Stimulated activated CD4-positive, alpha-beta T cell treated with anti-CD3 and anti-CD28 coated beads, TNF-alpha, amount 100 ng/mL, for 4 hours (primary cell): ENCODE results near the gene MGRN1.

Experiments used
- DNase-seq, 3 experiments: peaks; one replicate each; pipeline ENCODE4 v3.0.0-alpha.2; 2020; ENCODE audit warnings: low read depth in 3 of 3

The MGRN1 gene

GRCh38 chr16:4624827-4625559 lies 367 bp downstream of the MGRN1 start:
- DNase-seq, result peak; percentile 49 to 56 (median 55)

- no peak for DNase-seq
Measured at GRCh38 chr16:4625560-4626159, 1.0 kb downstream of the MGRN1 start.

- DNase-seq, result no peak
Measured at GRCh38 chr16:4626396-4626795, 1.8 kb downstream of the MGRN1 start.

GRCh38 chr16:4628283-4628682 lies 3.7 kb downstream of the MGRN1 start:
- DNase-seq, result no peak

- DNase-seq, result no peak
Measured at GRCh38 chr16:4631444-4631843, 6.8 kb downstream of the MGRN1 start.

GRCh38 chr16:4633910-4634635 lies 9.4 kb downstream of the MGRN1 start:
- DNase-seq, result no peak

- DNase-seq, result no peak
Measured at GRCh38 chr16:4634768-4635167, 10.1 kb downstream of the MGRN1 start.

GRCh38 chr16:4636196-4636595 lies 11.6 kb downstream of the MGRN1 start:
- DNase-seq, result no peak

GRCh38 chr16:4637501-4638166 lies 13.0 kb downstream of the MGRN1 start:
- DNase-seq, result no peak

- no peak for DNase-seq
Measured at GRCh38 chr16:4639899-4640509, 15.4 kb downstream of the MGRN1 start.

- DNase-seq, result no peak
Measured at GRCh38 chr16:4640572-4641305, 16.1 kb downstream of the MGRN1 start.

- no peak for DNase-seq
Measured at GRCh38 chr16:4641306-4641687, 16.7 kb downstream of the MGRN1 start.

- no peak for DNase-seq
Measured at GRCh38 chr16:4641895-4642294, 17.3 kb downstream of the MGRN1 start.

- DNase-seq, result no peak
Measured at GRCh38 chr16:4646773-4647643, 22.4 kb downstream of the MGRN1 start.

GRCh38 chr16:4647644-4647980 lies 23.0 kb downstream of the MGRN1 start:
- no peak for DNase-seq

GRCh38 chr16:4648917-4649316 lies 24.3 kb downstream of the MGRN1 start:
- DNase-seq, result no peak

GRCh38 chr16:4649744-4650442 lies 25.3 kb downstream of the MGRN1 start:
- no peak for DNase-seq

- DNase-seq, result peak; percentile 50 to 63 (median 53)
Measured at GRCh38 chr16:4650443-4651074, 25.9 kb downstream of the MGRN1 start.

- DNase-seq, result no peak
Measured at GRCh38 chr16:4651827-4652226, 27.2 kb downstream of the MGRN1 start.
